HepG2 (cell line): ENCODE results near the gene RTP2.

Experiments
- CEBPG ChIP-seq: IDR thresholded peaks from 2 replicates; pipeline ENCODE4 v1.6.1; 2016
- EED ChIP-seq: sonication (generic); formaldehyde crosslinking; IDR thresholded peaks from 2 replicates; pipeline ENCODE4 v1.5.0; 2020; ENCODE audit warnings: mild to moderate bottlenecking, missing genetic modification reagents
- GABPA ChIP-seq, 2 experiments: IDR thresholded peaks; 2 replicates each; pipeline ENCODE4 v1.6.1; 2011 to 2016; ENCODE audit warnings: low read depth in 2 of 2, low read length in 1 of 2, missing biosample characterization in 1 of 2, missing genetic modification characterization in 1 of 2
- HCFC1 ChIP-seq: fragments of 150-350 bp; IDR thresholded peaks from 2 replicates; pipeline ENCODE4 v1.6.1; 2014; ENCODE audit warnings: low read depth, low read length
- HNF4A ChIP-seq: sonication (generic); formaldehyde crosslinking; IDR thresholded peaks from 2 replicates; pipeline ENCODE4 v1.4.0; 2020; ENCODE audit warnings: missing genetic modification reagents
- NFE2L2 ChIP-seq: fragments of 150-350 bp; IDR thresholded peaks from 2 replicates; pipeline ENCODE4 v1.6.1; 2014; ENCODE audit warnings: low read length
- ZNF577 ChIP-seq: sonication (generic); formaldehyde crosslinking; IDR thresholded peaks from 2 replicates; pipeline ENCODE4 v1.4.0; 2020; ENCODE audit warnings: mild to moderate bottlenecking, low read depth, missing genetic modification reagents, borderline replicate concordance
- TF ChIP-seq, protein P1 (sequence below): sonication (generic); formaldehyde crosslinking; IDR thresholded peaks from 2 replicates; pipeline ENCODE4 v1.8.1; 2023; ENCODE audit warnings: mild to moderate bottlenecking, inconsistent platforms, moderate library complexity, missing genetic modification reagents, borderline replicate concordance
- TF ChIP-seq, protein P2 (sequence below): sonication (generic); formaldehyde crosslinking; IDR thresholded peaks from 2 replicates; pipeline ENCODE4 v1.5.0; 2020; ENCODE audit warnings: missing genetic modification reagents, mild to moderate bottlenecking, borderline replicate concordance
- TF ChIP-seq, protein P3 (sequence below): sonication (generic); formaldehyde crosslinking; IDR thresholded peaks from 2 replicates; pipeline ENCODE4 v1.5.0; 2020; ENCODE audit warnings: mild to moderate bottlenecking, missing genetic modification reagents, moderate library complexity
- TF ChIP-seq, protein P4 (sequence below): sonication (generic); formaldehyde crosslinking; IDR thresholded peaks from 2 replicates; pipeline ENCODE4 v1.5.0; 2020; ENCODE audit warnings: missing genetic modification reagents, mild to moderate bottlenecking, borderline replicate concordance

DNA sequence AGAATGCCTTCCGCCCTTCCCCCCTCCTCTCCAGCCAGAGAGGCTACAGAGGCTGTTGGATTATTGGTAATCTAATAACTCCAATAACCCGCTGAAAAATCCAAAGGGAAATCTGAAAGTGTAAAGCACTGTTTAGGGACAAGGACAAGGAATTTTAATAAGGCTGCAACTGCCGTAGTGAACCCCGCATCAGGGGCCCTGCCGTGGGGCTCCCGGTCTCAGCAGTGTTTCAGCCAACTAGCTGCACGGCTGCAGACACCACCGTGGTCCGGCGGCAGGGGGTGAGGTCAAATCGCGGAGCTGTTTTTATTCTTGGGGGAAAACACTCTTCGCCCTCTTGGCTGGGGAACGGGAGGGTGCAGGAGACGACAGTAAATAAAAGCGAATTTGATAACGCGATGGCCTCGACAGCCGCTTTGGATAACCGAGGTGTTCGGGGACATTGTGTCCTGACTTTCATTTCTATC is 36.8 kb upstream of the RTP2 start:
- TF ChIP-seq, protein P1, sequence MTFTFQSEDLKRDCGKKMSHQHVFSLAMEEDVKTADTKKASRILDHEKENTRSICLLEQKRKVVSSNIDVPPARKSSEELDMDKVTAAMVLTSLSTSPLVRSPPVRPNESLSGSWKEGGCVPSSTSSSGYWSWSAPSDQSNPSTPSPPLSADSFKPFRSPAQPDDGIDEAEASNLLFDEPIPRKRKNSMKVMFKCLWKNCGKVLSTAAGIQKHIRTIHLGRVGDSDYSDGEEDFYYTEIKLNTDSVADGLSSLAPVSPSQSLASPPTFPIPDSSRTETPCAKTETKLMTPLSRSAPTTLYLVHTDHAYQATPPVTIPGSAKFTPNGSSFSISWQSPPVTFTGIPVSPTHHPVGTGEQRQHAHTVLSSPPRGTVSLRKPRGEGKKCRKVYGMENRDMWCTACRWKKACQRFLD (CRISPR knock-in tag) = no peak
- TF ChIP-seq, protein P2, sequence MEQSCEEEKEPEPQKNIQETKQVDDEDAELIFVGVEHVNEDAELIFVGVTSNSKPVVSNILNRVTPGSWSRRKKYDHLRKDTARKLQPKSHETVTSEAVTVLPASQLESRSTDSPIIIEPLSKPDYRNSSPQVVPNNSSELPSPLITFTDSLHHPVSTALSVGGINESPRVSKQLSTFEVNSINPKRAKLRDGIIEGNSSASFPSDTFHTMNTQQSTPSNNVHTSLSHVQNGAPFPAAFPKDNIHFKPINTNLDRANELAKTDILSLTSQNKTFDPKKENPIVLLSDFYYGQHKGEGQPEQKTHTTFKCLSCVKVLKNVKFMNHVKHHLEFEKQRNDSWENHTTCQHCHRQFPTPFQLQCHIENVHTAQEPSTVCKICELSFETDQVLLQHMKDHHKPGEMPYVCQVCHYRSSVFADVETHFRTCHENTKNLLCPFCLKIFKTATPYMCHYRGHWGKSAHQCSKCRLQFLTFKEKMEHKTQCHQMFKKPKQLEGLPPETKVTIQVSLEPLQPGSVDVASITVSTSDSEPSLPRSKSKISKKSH = no peak
- no peak for TF ChIP-seq EED (CRISPR knock-in tag)
- no peak for TF ChIP-seq GABPA (IDR thresholded peaks at IDR 0.05; ENCODE audit: low read depth, low read length)
- TF ChIP-seq GABPA (CRISPR knock-in tag; IDR thresholded peaks at IDR 0.05; ENCODE audit: low read depth) = no peak
- no peak for TF ChIP-seq CEBPG (CRISPR knock-in tag)
- TF ChIP-seq, protein P3, sequence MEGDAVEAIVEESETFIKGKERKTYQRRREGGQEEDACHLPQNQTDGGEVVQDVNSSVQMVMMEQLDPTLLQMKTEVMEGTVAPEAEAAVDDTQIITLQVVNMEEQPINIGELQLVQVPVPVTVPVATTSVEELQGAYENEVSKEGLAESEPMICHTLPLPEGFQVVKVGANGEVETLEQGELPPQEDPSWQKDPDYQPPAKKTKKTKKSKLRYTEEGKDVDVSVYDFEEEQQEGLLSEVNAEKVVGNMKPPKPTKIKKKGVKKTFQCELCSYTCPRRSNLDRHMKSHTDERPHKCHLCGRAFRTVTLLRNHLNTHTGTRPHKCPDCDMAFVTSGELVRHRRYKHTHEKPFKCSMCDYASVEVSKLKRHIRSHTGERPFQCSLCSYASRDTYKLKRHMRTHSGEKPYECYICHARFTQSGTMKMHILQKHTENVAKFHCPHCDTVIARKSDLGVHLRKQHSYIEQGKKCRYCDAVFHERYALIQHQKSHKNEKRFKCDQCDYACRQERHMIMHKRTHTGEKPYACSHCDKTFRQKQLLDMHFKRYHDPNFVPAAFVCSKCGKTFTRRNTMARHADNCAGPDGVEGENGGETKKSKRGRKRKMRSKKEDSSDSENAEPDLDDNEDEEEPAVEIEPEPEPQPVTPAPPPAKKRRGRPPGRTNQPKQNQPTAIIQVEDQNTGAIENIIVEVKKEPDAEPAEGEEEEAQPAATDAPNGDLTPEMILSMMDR (CRISPR knock-in tag) = no peak
- TF ChIP-seq NFE2L2 = no peak
- TF ChIP-seq HNF4A (CRISPR knock-in tag) = no peak
- no peak for TF ChIP-seq HCFC1
- no peak for TF ChIP-seq ZNF577 (CRISPR knock-in tag)
- TF ChIP-seq, protein P4, sequence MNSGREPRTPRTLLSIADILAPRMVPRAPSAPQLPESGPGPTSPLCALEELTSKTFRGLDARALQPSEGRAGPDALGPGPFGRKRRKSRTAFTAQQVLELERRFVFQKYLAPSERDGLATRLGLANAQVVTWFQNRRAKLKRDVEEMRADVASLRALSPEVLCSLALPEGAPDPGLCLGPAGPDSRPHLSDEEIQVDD (CRISPR knock-in tag) = no peak
